Right kidney (tissue), 9 donors: Measurements from ENCODE around the gene SKP2.
"Not testable (repeated sequence)": the region's sequence is repeated elsewhere in the genome, so short reads cannot be mapped to it uniquely, and the experiment has no call there.

Experiments used
- DNase-seq: peaks from one replicate; pipeline ENCODE4 v3.0.0-alpha.2; 2016
- long read RNA-seq, 8 donors: transcript quantifications; one replicate each; lab custom pipeline, GENCODE V29; 2026

SKP2 gene
- long read RNA-seq, donor 1, transcript SKP2-202 (10 exons, 3,759 nt) = major isoform, 8 of 9 reads
- long read RNA-seq, donor 1, partial matches to known transcripts = 0 of 9 reads
- long read RNA-seq, donor 1, other reads (novel, unspliced or antisense) = 0 of 9 reads
- long read RNA-seq, donor 2, transcript SKP2-202 (10 exons, 3,759 nt) = major isoform, 6 of 6 reads
- long read RNA-seq, donor 2, partial matches to known transcripts = 0 of 6 reads
- long read RNA-seq, donor 2, other reads (novel, unspliced or antisense) = 0 of 6 reads
- long read RNA-seq, donor 3, transcript SKP2-202 (10 exons, 3,759 nt) = major isoform, 5 of 5 reads
- long read RNA-seq, donor 3, partial matches to known transcripts = 0 of 5 reads
- long read RNA-seq, donor 3, other reads (novel, unspliced or antisense) = 0 of 5 reads
- long read RNA-seq, donor 4, transcript SKP2-202 (10 exons, 3,759 nt) = major isoform, 8 of 25 reads
- long read RNA-seq, donor 4, partial matches to known transcripts = 15 of 25 reads
- long read RNA-seq, donor 4, other reads (novel, unspliced or antisense) = 0 of 25 reads
- long read RNA-seq, donor 5, transcript SKP2-202 (10 exons, 3,759 nt) = major isoform, 10 of 11 reads
- long read RNA-seq, donor 5, partial matches to known transcripts = 0 of 11 reads
- long read RNA-seq, donor 5, other reads (novel, unspliced or antisense) = 0 of 11 reads
- long read RNA-seq, donor 6, partial matches to known transcripts = 0 of 3 reads
- long read RNA-seq, donor 6, other reads (novel, unspliced or antisense) = 0 of 3 reads
- long read RNA-seq, donor 7, transcript SKP2-202 (10 exons, 3,759 nt) = major isoform, 15 of 22 reads
- long read RNA-seq, donor 7, partial matches to known transcripts = 6 of 22 reads
- long read RNA-seq, donor 7, other reads (novel, unspliced or antisense) = 0 of 22 reads
- long read RNA-seq, donor 8, transcript SKP2-202 (10 exons, 3,759 nt) = major isoform, 13 of 20 reads
- long read RNA-seq, donor 8, partial matches to known transcripts = 0 of 20 reads
- long read RNA-seq, donor 8, other reads (novel, unspliced or antisense) = 6 of 20 reads

DNA sequence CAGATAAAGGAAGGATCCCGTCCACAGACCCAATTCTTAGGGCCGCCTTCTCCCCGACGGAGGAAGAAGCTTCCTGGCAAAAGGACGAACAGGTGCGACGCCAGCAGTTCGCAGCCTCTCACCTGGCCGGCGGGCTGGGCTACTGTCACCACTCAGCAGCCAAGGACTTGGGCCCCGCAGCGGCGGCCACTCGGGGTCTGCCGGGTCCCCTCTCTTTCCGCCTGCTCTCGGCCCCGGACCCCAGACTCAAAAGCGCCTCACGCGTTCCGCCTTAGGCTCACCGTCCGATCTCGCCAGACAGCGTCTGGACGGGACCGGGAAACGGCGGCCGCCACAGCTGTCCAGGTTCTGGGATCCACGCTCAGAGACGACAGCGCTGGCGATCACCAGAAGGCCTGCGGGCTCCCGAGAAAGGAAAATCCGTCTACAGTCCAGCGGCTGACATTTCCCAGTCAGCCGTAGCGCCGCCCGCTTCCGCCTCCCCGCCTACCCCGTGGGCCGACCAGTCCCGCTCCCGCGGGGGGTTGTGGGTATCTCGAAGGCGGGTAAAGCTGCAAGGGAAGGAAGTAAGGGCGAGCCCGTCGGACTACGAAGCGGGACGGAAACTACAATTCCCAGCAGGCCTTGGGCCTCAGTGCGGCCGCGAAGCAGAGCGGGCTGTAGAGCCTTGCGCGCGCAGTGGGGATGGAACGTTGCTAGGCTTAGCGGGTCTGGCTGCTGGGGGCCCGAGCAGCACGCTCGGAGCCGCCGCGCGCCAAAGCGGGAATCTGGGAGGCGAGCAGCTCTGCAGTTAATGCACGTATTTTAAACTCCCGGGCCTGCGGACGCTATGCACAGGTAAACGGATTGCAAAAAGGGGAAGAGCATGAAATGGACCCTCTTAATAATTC lies at the start of gene SKP2, which contains the start of gene LMBRD2:
TSS of gene SKP2 (plus strand) at position 678 of the 890 bp plus-strand sequence. CDS start at position 830, 152 bp downstream.
TSS of gene LMBRD2 (minus strand) at position 454 of the 890 bp plus-strand sequence. CDS start 8,538 bp downstream, outside the sequence.
- peak; percentile 84 for DNase-seq

DNA sequence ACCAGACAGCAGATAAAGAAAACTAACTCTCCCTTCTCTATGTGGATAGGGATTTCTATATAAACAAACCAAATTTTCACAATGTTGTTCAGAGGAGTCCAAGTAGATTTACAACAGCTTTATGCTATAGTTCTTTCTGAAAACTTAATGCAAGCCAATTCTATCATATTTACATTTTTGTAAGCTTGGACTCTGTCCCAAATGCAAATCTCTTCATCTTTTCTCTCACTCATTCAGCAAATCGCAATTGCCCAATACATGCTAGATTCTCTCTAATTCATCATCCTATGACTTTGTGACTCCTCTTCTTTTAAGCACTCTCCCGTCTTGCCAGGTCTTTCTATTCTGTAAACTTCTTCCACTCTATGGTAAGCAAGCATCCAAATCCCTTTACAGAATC lies 46.1 kb upstream of the SKP2 start:
- DNase-seq = no peak

DNA sequence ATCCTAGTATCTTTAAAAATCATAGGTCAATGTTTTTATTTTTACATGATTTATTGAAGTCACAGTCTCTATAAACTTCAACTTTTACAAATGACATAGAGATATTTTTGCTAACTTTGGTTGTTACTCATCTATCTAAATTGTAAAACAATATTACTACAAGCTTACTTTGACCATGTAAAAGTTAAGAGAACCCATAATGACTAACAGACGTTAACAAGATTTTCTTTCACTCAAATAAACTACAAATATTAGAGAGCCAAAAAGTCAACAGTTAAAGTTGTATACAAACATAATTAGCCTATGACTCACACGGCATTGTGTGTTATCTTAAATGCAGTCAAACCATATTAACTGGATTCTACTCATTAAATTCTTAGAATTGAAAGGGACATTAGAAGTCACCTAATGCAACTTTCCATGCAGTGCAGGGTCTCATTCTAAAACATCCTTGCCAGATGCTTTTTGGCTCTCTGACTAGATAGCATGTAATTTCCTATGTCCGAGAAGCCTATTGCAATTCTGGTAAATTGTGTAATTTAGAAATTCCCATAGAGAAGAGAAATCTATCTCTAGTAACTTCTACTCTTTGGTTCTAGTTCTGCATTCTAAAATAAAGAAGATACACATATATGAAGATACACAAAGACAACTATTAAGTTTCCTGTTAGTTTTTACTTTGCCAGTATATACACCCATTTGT lies 43.0 kb upstream of the SKP2 start:
- DNase-seq = no peak

DNA sequence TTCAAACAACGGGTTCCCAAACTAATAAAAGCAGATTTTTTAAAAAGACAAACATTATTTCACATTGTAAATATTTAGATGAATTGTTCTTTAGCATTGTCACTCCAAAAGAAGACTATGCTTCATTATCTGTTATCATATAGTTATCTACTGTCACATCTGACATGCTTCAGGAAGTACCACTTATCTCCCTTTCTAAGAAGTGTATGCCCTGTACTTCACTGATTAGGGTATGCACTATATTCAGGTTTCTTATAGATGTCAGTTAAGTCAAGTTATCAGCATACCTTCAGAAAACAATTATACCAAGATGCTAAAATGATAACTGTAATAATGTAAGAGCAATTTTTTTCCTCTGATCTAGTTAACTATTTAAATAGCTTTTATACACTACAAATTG lies 40.7 kb upstream of the SKP2 start:
- no peak for DNase-seq

DNA sequence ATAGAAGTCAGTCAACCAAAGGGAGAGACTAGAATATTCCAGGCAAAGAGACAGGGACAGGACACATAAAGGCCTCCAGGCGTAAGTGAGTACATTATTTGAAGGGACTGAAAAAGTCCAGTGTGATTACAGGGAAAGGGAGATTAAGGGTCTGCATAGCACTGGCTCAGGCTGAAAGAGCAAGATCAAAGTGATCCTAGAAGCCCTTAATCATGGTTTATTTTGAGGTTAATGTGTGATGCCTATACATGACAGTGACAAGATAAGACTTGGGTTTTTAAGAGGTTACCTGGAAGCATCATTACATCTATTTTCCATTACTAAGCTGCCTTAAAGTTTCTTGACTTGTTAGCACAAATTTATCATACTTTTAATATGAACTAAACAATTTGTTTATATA lies 26.0 kb upstream of the SKP2 start:
- no peak for DNase-seq

DNA sequence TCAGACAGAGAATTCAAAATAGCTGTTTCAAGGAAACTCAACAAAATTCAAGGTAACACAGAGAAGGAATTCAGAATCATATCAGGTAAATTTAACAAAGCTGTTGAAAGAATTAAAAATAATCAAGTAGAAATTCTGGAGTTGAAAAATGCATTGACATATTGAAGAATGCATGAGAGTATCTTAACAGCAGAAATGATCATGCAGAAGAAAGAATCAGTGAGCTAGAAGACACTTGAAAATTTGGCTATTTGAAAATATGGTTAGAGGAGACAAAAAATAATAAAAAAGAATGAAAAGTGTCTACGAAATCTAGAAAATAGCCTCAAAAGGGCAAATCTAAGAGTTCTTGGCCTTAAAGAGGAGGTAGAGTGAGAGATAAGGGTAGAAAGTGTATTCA lies 23.1 kb upstream of the SKP2 start:
- no peak for DNase-seq

DNA sequence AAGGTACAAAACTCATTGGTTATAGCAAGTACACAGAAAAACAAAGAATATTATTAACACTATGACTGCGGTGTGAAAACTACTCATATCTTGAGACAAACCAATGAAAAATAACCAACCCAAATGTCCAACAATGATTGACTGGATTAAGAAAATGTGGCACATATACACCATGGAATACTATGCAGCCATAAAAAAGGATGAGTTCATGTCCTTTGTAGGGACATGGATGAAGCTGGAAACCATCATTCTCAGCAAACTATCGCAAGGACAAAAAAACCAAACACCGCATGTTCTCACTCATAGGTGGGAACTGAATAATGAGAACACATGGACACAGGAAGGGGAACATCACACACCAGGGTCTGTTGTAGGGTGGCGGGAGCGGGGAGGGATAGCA lies 22.2 kb upstream of the SKP2 start:
- DNase-seq = not testable (repeated sequence)

DNA sequence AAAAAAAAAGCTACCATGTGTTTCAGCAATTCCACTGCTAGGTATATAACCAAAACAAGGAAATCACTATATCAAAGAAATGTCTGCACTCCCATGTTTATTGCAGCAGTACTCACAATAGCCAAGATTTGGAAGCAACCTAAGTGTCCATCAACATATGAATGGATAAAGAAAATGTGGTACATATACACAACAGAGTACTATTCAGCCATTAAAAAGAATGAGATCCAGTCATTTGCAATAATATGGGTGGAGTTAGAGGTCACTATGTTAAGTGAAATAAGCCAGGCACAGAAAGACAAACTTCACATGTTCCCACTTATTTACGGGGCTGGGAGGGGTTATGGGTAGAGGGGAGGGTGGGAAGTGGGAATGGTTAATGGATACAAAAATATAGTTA lies 18.9 kb upstream of the SKP2 start:
- DNase-seq = not testable (repeated sequence)

DNA sequence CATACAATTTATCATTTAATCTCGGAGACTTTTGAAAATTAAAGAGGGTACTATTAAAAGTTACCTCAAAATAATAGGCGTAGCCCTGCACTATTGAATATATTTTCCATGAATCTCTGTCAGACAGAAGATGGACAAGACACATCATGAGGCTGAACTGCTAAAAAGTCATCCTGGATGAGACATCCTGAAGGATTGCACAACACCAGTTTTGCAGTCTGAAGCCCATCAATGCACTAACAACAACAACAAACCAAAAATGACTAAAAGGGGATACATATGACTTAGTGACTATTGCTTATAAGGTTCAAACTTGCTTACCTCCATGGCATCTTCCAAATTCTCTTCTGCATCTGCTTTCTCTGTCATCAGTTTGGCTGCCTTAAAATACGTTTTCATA lies 15.9 kb upstream of the SKP2 start:
- no peak for DNase-seq

DNA sequence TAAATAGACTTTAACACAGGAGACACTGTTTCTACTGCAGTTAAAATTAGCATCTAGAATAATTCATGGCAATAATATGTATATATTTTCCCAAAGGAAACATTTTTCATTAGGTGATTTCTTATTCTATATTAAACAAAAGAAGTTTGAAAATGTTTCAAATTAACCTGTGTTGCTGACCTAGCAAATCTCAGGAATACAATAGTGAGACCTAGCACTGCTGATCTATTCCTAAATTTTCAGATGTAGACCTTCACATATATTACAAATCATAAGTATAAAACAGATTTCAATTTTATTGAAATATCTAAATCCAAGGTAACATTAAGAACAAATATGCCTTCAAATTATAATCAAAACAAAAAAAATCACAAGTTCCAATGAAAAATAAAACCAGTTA lies 15.3 kb upstream of the SKP2 start:
- no peak for DNase-seq

DNA sequence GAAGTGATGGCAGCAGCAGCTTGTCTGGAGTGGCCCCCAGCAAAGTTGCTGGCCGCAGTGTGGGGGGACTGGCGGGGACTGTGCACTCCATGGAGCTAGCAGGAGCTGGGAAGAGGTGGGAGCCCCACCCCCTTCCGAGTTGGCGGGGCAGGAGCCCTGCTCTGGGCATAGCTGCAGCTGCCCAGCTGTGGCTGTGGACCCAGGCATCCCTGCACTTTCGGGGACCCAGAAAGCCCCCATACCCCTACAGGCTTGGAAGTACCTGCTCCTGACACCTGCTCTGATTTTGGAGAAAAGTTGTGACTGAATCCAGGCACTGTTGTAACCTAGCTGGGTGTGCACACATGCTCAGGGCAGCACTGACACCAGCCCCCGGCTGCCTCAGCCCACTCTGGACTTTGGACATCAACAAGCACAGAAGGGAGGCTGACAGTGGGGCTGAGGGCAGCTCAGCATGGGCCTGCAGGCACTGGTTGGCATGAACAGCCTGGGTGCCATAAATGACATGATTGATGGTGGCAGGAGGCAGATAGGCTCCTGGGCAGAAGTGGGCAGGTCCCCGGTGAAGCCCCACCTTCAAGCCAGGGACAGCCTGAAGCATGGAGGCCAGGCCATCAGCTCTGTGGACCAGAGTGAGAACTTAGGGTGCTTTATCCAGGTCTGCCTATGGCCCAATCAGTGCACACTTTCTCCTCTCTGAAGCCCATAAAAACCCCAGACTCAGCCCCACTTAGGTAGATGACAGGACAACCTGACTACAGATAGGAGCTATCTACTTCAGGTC lies 12.8 kb upstream of the SKP2 start:
- DNase-seq = no peak

DNA sequence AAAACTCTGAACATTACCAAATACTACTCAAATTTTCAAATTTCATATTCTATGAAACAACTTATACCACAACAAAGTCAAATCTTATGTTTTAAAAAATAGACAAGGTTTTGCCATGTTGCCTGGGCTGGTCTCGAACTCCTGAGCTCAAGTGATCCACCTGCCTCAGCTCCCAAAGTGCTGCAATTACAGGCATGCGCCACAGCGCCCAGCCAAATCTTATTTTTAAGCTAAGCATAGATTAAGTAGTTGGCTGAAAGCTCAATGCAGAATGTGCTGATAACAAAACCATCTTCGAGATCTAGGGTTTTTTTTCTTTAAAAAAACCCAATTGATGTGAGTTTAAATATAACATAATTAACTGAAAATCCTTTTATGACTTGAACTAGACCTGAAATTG lies 6.6 kb upstream of the SKP2 start:
- no peak for DNase-seq

DNA sequence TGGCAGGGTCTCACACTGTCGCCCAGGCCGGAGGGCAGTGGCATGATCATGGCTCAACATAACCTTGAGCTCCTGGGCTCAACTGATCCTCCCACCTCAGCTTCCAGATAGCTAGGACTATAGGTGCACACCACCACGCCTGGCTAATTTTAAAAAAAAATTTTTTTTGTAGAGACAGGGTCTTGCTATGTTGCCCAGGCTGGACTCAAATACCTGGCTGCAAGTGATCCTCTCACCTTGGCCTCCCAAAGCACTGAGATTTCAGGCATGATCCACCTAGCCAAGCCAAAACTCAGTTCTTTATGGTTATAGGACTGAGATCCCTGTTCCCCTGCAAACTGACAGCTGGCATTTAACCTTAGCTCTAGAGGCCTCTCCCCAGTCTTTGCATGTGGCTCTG lies 5.5 kb upstream of the SKP2 start:
- no peak for DNase-seq

DNA sequence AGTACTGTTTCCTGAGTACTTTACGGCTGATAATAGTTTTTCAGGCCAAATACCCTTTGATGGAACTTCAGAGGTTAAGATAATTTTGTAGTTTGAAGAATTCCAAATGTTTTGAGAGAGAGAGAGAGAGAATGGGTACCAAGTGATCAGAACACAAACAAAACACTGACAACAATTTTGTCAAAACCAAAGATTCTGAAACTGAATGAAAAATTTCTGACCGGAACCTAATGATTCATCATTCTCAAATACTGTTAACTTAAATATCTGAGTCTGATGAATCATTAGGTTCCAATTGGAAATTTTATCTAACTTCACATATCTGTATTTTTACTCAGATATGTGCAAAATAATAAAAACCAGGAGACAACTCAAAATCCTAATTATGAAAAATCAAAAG lies 4.2 kb upstream of the SKP2 start:
- DNase-seq = no peak

DNA sequence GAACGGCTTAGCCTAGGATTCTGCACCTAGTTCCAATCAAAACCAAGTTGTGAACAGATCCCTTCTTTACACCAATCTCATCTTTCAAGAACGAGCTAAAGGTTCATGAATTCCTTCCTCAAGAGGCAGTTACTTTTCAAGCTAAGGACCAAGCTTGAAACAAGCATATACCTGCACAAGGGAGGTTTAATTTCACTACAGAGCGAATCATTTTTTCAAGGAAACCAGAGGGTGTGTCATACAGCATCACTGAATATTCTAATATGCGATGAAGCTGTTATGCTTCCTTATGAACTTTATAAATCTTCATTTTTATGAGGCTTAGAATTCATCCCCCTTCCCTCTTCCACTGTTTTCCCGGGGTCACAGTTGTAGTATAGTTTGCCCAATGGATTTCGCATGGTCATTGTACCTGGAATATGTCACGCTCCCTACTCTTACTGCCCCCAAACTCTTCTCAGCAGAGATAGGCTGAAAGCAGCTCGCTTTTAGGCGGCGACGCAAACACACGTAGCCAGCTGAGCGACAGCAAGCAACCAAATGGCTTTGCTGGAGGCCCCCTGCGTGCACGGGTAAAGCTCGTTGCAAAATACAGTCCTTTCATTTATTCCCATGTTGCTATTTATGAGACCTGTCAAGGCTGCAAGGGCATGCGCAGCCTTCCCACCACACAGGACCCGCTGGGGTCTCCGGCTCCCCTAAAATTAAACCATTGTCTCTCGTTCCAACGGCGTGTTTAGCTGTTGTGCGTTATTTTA lies 1.1 kb upstream of the SKP2 start:
- DNase-seq = no peak

DNA sequence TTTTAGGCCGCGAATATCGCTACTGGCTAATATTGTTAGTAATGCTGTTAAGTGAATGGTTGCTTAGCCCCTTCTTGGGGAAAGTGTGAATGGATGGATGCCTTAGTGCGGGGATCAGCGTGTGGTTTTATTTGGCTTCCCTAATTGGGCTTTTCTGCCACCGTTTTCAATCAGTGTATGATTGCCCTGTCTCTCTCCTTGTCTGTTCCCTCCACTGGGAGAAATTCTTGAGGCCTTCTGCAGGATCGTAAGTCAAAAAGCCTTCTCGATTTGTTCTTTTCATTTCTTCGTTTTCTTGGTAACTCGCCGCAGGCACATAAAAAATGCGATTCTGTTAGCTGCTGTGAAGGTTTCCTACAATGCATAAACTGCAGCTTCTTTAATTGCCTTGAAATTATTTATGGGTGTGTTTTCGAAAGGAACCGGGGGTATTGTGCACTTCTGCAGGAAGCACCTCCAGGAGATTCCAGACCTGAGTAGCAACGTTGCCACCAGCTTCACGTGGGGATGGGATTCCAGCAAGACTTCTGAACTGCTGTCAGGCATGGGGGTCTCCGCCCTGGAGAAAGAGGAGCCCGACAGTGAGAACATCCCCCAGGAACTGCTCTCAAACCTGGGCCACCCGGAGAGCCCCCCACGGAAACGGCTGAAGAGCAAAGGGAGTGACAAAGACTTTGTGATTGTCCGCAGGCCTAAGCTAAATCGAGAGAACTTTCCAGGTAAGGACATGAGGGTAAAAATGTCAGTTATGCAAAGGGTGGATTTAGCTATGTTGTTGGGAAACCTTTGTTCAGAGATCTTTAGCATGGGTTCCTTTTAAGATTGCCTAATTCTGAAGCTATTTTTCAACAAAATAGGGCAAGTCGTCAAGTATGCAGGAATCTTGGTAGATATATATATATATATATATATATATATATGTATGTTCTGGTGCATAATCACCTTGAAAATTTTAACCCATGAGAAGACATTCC lies 700 bp downstream of the SKP2 start:
- peak; percentile 57 for DNase-seq

DNA sequence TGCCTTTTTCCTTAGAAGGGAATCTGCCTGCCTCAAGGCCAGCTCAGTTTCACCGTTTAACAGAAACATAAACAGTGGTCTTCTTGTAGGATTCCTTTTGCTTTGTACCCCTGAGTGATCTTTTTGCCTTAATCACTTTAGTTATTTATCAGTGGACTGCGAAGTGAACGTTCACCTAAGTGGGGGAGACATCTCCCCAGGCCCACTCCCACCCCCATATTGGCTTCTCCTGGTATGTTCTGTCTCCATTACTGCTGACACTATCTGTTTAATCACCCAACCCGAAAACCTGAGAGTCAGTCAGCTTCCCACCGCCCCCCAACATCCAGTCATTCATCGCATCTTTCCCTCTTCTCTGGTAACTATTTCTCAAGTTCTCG lies 1.4 kb downstream of the SKP2 start:
- DNase-seq = no peak

DNA sequence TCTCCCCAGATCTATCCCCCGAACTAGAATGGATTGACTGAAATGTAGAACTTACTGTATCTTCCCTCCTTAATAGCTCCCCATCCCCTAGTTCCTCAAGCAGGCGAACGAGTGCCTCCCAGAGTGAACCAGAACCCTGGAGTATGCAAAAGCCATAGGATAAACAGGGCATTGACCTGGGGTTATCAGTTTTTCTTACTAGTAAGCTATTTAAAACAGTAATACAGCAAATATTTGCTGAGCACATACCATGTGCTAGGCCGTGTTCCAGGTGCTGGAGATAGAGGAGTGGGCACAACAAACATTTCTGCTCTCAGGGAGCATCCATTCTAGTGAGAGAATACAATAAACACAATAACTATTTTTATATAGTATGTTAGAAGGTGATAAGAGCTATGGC lies 1.8 kb downstream of the SKP2 start:
- no peak for DNase-seq

DNA sequence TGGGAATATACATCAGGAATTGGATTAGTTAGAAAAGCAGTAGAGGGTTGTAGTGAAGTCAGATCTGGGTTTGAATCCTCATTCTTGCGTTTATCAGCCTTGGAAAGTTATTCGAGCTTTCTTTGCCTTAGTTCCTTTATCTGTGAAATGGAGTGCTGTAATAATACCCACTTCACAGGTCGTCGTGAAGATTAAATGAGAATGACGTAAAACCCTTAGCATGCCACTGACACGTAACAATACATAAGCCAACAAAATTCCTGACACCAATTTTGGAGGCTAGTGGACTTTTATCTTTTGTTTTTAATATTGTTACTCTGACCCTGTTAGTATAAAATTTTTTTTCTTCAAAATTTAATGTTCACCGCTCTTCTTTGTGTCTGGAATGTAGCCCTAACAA lies 3.4 kb downstream of the SKP2 start:
- no peak for DNase-seq
